Astrocyte of the cerebellum (primary cell): ENCODE measurements around the gene EMP2.
"Not testable (repeated sequence)": the region's sequence is repeated elsewhere in the genome, so short reads cannot be mapped to it uniquely, and the experiment has no call there.

ENCODE experiments used
- DNase-seq: peaks from one replicate; pipeline ENCODE4 v3.0.0-alpha.2; 2011; ENCODE audit warnings: low read depth
- H3K4me3 ChIP-seq: 2 replicates; pipeline ENCODE4 v1.5.1; 2011; ENCODE audit warnings: mild to moderate bottlenecking, low read depth, low read length, moderate library complexity
- in situ Hi-C: cut with HindIII; loops from 2 replicates; pipeline ENCODE4 v1.10.0; 2017; ENCODE audit warnings: low sequenced_read_pairs
- TF ChIP-seq, protein P1 (sequence below): IDR thresholded peaks from 2 replicates; pipeline ENCODE4 v1.5.1; 2012; ENCODE audit warnings: low read length, low read depth, moderate library complexity, mild to moderate bottlenecking; ENCODE audit errors: missing control alignments

EMP2 gene

DNA sequence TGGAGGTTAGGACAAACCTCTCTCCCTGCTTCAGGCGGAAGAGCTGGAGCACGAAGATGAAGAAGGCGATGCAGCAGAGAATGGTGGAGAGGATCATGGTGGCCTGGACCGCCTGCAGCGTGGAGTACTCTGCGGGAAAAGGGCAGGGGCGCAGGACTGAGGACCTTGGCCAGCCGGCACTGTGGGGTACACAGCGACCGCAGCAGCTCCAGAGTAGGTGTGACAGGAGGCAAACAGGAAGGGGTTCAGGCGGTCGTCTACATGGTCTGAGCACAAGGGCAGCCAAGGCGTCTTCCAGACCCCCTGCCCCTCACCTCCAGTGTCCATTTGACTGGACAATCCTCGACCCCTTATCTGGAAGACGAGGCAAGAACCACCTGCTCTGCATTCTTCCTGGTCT lies 42.5 kb downstream of the EMP2 start:
- no peak overlapping the region for H3K4me3 ChIP-seq
- DNase-seq: no peak
- TF ChIP-seq, protein P1, sequence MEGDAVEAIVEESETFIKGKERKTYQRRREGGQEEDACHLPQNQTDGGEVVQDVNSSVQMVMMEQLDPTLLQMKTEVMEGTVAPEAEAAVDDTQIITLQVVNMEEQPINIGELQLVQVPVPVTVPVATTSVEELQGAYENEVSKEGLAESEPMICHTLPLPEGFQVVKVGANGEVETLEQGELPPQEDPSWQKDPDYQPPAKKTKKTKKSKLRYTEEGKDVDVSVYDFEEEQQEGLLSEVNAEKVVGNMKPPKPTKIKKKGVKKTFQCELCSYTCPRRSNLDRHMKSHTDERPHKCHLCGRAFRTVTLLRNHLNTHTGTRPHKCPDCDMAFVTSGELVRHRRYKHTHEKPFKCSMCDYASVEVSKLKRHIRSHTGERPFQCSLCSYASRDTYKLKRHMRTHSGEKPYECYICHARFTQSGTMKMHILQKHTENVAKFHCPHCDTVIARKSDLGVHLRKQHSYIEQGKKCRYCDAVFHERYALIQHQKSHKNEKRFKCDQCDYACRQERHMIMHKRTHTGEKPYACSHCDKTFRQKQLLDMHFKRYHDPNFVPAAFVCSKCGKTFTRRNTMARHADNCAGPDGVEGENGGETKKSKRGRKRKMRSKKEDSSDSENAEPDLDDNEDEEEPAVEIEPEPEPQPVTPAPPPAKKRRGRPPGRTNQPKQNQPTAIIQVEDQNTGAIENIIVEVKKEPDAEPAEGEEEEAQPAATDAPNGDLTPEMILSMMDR: no peak
- in situ Hi-C loops: loop anchor here (25.0 kb wide), 2 partner anchors 99 to 199 kb away; partner anchors contain the start of gene NUBP1

DNA sequence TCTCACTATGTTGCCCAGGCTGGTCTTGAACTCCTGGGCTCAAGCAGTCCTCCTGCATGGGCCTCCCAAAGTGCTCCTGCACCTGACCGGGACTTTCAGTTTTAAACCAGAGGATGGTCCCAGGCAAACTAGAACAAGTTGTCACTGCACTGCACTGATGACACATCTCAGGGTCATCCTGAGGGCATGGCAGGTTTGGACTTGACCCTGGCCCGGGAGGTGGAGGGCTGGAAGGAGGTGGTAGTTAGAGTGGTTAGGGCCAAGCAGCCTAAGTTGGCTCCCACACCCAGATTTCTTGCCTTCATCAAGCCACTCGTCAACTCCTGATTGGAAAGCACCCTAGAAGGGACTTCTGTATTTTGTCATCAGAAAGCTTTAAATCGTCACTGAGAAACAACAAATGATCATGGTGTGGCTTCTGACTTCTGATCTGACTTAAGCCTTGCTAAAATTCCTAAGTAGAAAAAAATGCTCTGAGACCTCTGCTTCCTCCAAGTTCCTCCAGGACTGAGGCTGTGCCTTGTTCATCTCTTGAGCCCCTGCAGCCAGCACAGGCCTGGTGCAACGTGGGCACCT lies 43.5 kb downstream of the EMP2 start:
- in situ Hi-C loops: loop anchor here (25.0 kb wide), 2 partner anchors 100 to 200 kb away; partner anchors contain the start of gene NUBP1
- H3K4me3 ChIP-seq: no peak overlapping the region
- no peak for DNase-seq
- TF ChIP-seq, protein P1: no peak

GRCh38 chr16:10536328-10536727 lies 44.1 kb downstream of the EMP2 start:
- not testable (repeated sequence) for H3K4me3 ChIP-seq, DNase-seq
- in situ Hi-C loops: loop anchor here (25.0 kb wide), 2 partner anchors 101 to 201 kb away; partner anchors contain the start of gene NUBP1

DNA sequence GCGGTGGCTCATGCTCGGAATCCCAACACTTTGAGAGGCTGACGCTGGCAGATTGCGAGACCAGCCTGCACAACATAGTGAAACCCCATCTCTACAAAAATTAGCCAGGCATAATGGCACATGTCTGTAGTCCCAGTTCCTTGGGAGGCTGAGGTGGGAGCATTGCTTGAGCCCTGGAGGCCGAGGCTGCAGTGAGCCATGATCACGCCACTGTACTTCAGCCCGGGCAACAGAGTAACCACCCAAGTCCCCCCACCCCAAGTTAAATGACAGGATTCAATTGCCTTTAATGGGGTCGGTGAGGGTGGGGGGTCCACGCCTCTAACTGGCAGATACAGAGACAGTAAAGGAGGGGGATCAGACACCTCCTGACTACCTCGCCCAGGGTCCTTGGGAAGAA lies 44.9 kb downstream of the EMP2 start:
- TF ChIP-seq, protein P1: no peak
- no peak overlapping the region for H3K4me3 ChIP-seq
- in situ Hi-C loops: loop anchor here (25.0 kb wide), 2 partner anchors 102 to 202 kb away; partner anchors contain the start of gene NUBP1
- DNase-seq: no peak

- no peak for DNase-seq
- no peak overlapping the region for H3K4me3 ChIP-seq
- TF ChIP-seq, protein P1: no peak
- in situ Hi-C loops: loop anchor here (25.0 kb wide), 2 partner anchors 103 to 203 kb away; partner anchors contain the start of gene NUBP1
These were observed 45.6 kb downstream of the EMP2 start for GRCh38 chr16:10534748-10535147.

DNA sequence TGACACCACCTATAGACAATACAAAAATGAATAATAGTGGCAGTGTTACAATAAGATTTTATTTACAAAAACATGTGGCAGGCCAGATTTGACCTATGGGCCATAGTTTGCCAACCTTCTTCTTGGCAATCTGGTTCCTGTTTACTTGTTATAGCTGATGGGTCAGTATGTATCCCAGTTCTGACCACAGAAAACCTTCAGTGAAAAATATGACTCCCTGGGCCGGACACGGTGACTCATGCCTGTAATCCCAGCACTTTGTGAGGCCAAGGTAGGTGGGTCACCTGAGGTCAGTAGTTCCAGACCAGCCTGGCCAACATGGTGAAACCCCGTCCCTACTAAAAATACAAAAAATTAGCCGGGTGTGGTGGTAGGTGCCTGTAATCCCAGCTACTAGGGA lies 46.8 kb downstream of the EMP2 start:
- DNase-seq, H3K4me3 ChIP-seq: not testable (repeated sequence)
- in situ Hi-C loops: loop anchor here (25.0 kb wide), 2 partner anchors 104 to 204 kb away; partner anchors contain the start of gene NUBP1

DNA sequence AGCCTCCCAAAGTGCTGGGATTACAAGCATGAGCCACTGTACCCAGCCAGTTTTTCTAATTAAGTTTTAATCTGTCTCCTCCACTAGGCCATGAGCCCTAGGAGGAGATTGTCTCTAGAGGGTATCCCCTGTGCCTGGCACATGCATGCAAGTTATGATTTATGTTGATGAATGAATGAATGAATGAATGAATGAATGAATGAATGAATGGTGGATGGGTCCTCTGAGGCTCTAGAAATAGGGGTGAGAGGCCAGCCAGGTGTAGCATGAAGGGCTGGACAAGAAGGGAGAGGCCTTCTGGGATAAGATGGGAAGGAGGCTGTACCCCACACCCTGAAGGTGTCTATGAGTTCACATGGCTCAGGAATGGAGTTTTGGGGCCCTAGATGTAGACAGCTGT lies 48.8 kb downstream of the EMP2 start:
- DNase-seq: no peak
- in situ Hi-C loops: loop anchor here (25.0 kb wide), 2 partner anchors 106 to 206 kb away; partner anchors contain the start of gene NUBP1
- no peak overlapping the region for H3K4me3 ChIP-seq
- TF ChIP-seq, protein P1: no peak
